Measurements from ENCODE around the gene CREB5. TPM values are rescaled to one million over a fixed set of nuclear protein-coding genes. Genes with fewer than 3 reads are reported as not detected.

CREB5 gene
- total and polyA plus RNA-seq, 2 of the 13 experiments (the other 11 are each of a cell fraction or from before 2014, with no cell fraction given): 0.38 to 0.71 TPM

- Histone ChIP-seq H3K36me3 (replicated peaks in 1 of 2; ENCODE audit: control insufficient read depth in 1 of 2, insufficient read depth in 2 of 2, low read length in 2 of 2) (no peaks in the 10 kb centered on the region), H3K9ac (ENCODE audit: insufficient read depth, low read depth, low read length) (no peak overlapping the region), H3K27me3 (ENCODE audit: control insufficient read depth in 1 of 2, insufficient read depth in 2 of 2, low read length in 2 of 2) (peaks cover 0 to 26% of the 10 kb centered on the region in 2 experiments; a peak in 4 of 5 replicates), H3K4me3 (replicated peaks in 1 of 3; ENCODE audit: insufficient read depth in 1 of 3, low read depth in 2 of 3, low read length in 3 of 3) (no peak overlapping the region), H4K20me1 (ENCODE audit: insufficient read depth, low read length) (no peaks in the 10 kb centered on the region), H3K79me2 (ENCODE audit: insufficient read depth, low read length) (no peaks in the 10 kb centered on the region), H3K4me1 (ENCODE audit: insufficient read depth, low read length) (peaks cover 34% of the 10 kb centered on the region; the same call in 1 of the 2 replicates), H2AFZ (ENCODE audit: low read length) (no peak overlapping the region), H3K27ac (ENCODE audit: extremely low read length, insufficient read depth, low read length) (no peak overlapping the region), H3K9me3 (ENCODE audit: low read length) (no peaks in the 10 kb centered on the region), H3K4me2 (ENCODE audit: low read depth, low read length) (no peak overlapping the region)
- no TSS peak for BruUV-seq (replicated peaks)
- no peak for FAIRE-seq
- no peak for TF ChIP-seq ZNF12 (CRISPR knock-in tag; IDR thresholded peaks at IDR 0.05)
- no peak for TF ChIP-seq CBX2 (IDR thresholded peaks at IDR 0.05; ENCODE audit: low read depth, low read length)
- no peak for TF ChIP-seq CBX2 (CRISPR knock-in tag; IDR thresholded peaks at IDR 0.05; ENCODE audit: low read depth)
- TF ChIP-seq NFIC (IDR thresholded peaks at IDR 0.05; ENCODE audit: low read length): no peak
- no peak for TF ChIP-seq HNF1B (CRISPR knock-in tag; IDR thresholded peaks at IDR 0.05)
- no peak for TF ChIP-seq HOXA7 (CRISPR knock-in tag; IDR thresholded peaks at IDR 0.05)
- TF ChIP-seq GTF3A (CRISPR knock-in tag; conservative IDR thresholded peaks at IDR 0.05): no peak
- no peak for TF ChIP-seq NONO (IDR thresholded peaks at IDR 0.05)
- TF ChIP-seq NONO (CRISPR knock-in tag; conservative IDR thresholded peaks at IDR 0.05): no peak
- no peak for TF ChIP-seq ZNF142 (CRISPR knock-in tag; IDR thresholded peaks at IDR 0.05)
- no peak for TF ChIP-seq ATRX (CRISPR knock-in tag; IDR thresholded peaks at IDR 0.05; ENCODE audit: borderline replicate concordance)
- no peak for DNase-seq (ENCODE audit: low spot score)
- ChIA-PET CTCF (ENCODE audit: low intra/inter-chr PET ratio, low total read pairs) (no interaction called here), POLR2A (no interaction called here)
- intact Hi-C loops (cut with micrococcal nuclease; ENCODE audit: unreplicated experiment): no loop called here
- in situ Hi-C loops (cut with HindIII; ENCODE audit: extremely low pct_ligation_motif_present, low pct_unique_long_range_greater_than_20kb): loop anchor here (5.0 to 10.0 kb wide), 2 partner anchors 238 to 471 kb away; no protein-coding TSS in a partner anchor
- 4% methylated on average over 4 of the region's 4 CpGs for WGBS (ENCODE audit: low lambda C conversion rate)
- no peak for ATAC-seq
Measured at GRCh38 chr7:28853150-28853549, 440.8 kb downstream of the CREB5 start.
